Stimulated activated CD8-positive, alpha-beta memory T cell treated with anti-CD3 and anti-CD28 coated beads, Interleukin-12 subunit alpha, Interleukin-12 subunit beta, amount 100 ng/mL, for 24 hours (primary cell): Measurements from ENCODE around the gene GEMIN5.
"Not testable (repeated sequence)": the region's sequence is repeated elsewhere in the genome, so short reads cannot be mapped to it uniquely, and the experiment has no call there.

Source experiments
- DNase-seq: peaks from one replicate; pipeline ENCODE4 v3.0.0-alpha.2; 2020; ENCODE audit errors: extremely low read depth

GEMIN5 gene, protein sequence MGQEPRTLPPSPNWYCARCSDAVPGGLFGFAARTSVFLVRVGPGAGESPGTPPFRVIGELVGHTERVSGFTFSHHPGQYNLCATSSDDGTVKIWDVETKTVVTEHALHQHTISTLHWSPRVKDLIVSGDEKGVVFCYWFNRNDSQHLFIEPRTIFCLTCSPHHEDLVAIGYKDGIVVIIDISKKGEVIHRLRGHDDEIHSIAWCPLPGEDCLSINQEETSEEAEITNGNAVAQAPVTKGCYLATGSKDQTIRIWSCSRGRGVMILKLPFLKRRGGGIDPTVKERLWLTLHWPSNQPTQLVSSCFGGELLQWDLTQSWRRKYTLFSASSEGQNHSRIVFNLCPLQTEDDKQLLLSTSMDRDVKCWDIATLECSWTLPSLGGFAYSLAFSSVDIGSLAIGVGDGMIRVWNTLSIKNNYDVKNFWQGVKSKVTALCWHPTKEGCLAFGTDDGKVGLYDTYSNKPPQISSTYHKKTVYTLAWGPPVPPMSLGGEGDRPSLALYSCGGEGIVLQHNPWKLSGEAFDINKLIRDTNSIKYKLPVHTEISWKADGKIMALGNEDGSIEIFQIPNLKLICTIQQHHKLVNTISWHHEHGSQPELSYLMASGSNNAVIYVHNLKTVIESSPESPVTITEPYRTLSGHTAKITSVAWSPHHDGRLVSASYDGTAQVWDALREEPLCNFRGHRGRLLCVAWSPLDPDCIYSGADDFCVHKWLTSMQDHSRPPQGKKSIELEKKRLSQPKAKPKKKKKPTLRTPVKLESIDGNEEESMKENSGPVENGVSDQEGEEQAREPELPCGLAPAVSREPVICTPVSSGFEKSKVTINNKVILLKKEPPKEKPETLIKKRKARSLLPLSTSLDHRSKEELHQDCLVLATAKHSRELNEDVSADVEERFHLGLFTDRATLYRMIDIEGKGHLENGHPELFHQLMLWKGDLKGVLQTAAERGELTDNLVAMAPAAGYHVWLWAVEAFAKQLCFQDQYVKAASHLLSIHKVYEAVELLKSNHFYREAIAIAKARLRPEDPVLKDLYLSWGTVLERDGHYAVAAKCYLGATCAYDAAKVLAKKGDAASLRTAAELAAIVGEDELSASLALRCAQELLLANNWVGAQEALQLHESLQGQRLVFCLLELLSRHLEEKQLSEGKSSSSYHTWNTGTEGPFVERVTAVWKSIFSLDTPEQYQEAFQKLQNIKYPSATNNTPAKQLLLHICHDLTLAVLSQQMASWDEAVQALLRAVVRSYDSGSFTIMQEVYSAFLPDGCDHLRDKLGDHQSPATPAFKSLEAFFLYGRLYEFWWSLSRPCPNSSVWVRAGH (N-terminal part only)

DNA sequence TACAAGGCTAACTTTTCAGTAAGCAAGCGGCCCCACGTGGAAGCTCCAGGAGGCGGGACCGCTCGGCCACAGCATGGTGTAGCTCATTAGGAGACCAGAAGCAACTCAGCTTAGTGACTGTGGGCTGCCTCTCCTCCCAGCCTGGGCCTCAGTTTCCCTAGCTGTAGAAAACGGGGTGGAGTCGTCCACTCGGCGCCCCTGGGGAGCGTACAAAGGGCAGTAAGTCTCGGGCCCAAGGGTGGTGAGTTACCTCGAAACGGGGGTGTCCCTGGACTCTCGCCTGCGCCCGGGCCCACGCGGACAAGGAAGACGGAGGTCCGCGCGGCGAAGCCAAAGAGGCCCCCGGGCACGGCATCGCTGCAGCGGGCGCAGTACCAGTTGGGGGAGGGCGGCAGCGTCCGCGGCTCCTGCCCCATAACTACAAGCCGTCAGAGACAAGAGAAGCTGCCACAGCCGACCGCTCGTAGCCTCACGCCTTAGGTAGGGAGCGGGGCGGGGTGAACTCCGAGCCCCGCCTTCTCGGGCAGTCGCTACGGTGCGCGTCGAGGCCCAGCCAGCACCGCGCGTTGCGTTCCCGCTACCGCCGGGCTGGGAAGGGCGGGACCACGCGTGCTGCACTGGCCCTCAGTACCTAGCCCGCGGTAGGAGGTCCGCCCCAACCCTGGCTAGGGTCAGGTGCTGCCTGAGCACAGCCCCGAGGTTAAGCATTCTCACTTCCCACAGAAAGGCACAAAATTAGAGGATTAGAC is at the start of gene GEMIN5:
Gene GEMIN5 (minus strand): TSS at position 494 of the 749 bp plus-strand sequence. CDS start 78 bp downstream, at position 416.
- peak; percentile 59 for DNase-seq

DNA sequence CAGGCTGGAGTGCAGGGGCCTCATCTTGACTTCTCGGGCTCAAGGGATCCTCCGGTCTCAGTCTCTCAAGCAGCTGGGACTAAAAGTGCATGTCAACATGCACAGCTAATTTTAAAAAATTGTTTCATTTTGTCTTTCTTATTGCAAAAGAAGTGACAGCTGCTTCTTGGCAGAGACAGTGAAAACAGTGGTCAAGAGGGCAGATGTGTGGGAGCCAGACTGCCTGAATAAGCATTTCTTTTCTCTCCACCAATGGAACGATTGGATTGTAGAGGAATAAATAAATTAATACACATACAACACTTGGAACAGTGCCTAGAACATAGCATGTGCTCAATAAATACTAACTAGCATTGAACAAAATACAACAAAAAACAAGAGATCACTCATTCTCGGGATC is 48.1 kb upstream of the GEMIN5 start:
- no peak for DNase-seq

DNA sequence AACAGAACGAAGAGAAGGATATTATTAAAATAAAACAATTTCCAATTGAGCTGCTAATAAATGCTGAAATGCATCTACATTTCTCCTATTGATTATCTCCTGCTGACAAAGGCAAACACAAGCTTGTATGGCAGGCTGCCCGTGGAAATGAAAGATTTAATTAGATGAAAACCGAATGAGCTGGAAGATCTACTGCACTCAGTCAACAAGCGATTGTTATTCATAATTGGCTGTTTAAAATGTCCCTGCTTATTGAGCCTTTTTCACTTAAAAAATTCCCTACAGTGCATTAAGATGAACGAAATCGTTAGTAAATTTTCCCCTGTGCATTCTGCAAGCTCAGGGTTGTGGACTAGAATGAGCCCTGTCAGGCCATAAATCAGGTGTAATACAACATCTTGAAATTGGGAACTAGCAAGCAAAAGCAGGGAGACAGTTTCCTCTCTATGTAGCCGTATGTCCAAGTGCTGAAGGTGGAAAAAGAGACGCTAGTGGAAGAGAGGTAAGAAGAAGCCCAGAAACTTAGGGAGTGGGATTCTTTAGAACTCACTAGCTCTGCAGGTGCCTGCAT is 47.0 kb upstream of the GEMIN5 start:
- DNase-seq = no peak

DNA sequence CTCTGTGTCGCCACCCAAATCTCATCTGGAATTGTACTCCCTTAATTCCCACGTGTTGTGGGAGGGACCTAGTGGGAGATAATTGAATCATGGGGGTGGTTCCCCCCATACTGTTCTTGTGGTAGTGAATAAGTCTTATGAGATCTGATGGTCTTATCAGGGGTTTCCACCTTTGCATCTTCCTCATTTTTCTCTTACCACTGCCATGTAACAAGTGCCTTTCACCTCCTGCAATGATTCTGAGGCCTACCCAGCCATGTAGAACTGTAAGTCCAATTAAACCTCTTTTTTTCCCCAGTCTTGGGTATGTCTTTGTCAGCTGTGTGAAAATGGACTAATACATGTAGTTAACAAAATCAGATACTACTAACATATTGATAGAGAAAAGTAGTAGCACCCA is 40.3 kb upstream of the GEMIN5 start:
- not testable (repeated sequence) for DNase-seq

DNA sequence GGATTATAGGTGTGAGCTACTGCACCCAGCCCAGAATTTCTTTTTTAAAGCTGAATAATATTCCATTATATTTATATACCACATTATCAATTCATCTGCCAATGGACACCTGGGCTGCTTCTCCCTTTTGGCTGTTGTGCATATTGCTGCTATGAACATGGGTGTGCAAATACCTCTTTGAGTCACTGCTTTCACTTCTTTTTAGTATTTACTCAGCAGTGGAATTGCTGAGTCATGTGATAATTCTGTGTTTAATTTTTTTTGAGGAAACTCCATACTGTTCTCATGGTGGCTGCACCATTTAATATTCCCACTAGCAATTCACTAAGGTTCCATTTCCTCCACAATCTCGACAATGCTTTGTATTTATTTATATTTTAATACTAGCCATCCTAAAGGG is 39.4 kb upstream of the GEMIN5 start:
- DNase-seq = no peak

DNA sequence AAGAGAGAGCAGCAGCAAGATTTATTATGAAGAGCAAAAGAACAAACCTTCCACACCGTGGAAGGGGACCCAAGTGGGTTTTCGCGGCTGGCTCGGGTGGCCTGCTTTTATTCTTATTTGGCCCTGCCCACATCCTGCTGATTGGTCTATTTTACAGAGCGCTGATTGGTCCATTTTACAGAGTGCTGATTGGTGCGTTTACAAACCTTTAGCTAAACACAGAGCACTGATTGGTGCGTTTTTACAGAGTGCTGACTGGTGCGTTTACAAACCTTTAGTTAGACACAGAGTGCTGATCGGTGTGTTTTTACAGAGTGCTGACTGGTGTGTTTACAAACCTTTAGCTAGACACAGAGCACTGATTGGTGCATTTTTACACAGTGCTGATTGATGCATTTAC is 38.1 kb upstream of the GEMIN5 start:
- DNase-seq = not testable (repeated sequence)

DNA sequence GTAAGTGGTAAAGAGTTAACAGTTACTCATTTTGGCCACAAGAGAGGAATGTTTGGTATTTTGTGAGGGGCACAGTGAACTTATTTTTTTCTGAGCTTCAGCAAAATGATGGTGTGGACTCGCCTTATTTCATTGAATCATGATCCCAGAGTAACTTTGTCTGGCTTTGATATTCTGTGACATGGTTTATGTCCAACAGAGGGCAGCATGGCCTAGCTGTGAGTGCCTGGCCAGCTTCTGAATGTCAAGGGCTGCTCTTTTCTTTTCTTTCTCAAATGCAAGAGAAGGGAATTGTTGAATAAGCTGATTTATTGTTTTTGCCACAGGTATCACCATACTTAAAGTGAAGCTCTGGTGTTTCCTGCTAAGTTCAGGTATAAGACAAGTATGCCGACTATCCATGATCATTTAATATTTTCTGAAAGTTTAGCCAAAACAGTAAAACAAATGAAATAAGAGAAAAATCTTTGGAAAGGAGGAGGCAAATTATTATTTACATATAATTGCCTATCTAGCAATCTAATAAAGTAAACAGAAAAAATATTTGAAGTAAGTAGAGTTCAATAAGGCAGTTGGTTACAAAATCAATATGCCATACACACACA is 34.6 kb upstream of the GEMIN5 start:
- DNase-seq = no peak

DNA sequence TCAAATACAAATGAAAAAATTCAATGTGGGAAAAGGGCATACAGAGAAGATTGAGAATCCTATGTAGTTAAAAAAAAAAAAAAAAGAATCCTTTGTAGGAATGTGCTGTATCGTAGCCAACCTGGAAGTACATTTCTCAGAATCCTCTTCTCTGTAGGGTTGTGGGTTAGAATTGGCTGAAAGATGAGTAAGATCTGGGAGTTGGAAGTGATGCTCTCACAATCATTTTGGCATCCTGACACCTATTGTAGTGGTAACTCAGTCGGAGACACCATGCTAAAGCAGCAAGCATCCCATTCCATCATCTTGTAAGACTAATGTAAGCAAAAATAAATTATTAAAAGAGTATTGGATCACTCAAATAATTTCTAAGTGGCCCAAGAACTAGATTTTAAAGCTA is 33.5 kb upstream of the GEMIN5 start:
- no peak for DNase-seq

DNA sequence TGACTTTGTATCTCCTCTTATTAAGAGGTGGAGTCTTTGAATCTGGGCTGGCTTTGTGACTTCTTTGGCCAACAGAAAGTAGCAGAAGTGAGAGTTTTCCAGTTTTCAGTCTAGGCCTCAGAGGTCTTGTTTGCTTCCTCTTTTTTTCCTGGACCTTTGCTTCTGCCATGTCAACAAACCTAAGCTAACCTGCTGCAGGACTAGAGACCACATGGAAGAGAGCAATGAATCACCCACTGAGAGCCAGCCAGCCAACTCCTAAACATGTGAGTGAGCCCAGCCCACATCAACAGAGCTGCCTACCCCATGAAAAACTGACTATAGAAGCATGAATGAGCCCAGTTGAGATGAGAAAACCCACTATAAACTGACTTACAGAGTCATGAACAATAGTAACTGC is 32.7 kb upstream of the GEMIN5 start:
- no peak for DNase-seq

DNA sequence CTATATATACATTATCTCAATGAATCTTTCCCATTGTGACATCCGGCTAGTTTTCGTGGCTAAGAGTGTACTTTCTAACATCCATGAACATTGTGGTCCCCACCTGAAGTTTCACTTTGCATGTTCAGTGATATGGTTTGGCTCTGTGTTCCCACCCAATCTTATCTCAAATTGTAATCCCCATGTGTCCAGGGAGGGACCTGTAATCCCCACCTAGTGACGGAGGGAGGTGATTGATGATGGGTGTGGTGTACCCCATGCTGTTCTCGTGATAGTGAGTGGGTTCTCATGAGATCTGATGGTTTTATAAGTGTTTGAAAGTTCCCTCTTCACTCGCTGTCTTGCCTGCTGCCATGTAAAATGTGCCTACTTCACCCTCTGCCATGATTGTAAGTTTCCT is 30.9 kb upstream of the GEMIN5 start:
- no peak for DNase-seq

DNA sequence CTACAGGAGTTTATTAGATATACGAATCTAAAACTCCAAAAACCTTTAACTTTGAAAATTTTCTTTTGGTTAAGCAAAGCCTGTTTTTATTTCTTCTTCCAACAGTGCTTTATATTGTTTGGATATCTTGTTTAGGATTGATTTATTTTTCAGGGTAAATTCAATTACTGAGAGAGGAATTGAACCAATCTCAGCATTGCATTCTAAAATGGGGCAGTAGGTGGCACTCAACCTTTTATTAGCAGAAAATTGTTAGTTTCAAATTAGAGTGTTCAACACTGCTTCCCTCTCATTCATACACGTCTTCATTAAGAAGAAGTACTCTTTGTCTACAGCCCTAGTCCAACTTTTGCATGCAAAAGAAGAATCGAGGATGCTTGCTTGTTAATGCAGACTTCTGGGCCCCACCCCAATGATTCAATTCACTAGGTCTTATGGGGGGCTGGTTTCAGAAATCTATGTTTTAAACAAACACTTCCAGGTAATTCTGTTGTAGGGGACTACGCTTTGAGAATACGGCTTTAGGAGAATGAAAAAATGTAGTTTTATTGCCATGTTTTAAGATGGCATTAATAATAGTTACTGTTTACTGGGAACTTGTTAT is 29.5 kb upstream of the GEMIN5 start:
- no peak for DNase-seq

DNA sequence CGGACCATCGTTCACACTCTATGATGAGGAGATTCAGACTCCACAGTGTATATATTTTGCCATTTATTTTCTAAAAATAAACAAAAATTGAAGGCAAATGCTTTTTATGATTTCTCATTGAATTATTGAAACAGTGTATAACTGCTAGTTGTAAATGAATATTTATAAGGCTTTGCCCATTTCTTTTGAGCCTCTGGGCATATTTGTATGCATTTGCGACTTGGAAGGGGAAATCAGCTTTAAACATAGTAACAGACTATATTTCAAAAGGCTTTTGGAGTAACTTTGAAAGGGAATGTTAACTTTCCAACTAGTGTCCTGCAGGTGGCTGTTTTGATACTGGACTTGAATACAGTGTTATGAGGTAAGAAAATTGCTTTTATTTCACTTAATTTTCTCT is 28.9 kb upstream of the GEMIN5 start:
- DNase-seq = no peak

DNA sequence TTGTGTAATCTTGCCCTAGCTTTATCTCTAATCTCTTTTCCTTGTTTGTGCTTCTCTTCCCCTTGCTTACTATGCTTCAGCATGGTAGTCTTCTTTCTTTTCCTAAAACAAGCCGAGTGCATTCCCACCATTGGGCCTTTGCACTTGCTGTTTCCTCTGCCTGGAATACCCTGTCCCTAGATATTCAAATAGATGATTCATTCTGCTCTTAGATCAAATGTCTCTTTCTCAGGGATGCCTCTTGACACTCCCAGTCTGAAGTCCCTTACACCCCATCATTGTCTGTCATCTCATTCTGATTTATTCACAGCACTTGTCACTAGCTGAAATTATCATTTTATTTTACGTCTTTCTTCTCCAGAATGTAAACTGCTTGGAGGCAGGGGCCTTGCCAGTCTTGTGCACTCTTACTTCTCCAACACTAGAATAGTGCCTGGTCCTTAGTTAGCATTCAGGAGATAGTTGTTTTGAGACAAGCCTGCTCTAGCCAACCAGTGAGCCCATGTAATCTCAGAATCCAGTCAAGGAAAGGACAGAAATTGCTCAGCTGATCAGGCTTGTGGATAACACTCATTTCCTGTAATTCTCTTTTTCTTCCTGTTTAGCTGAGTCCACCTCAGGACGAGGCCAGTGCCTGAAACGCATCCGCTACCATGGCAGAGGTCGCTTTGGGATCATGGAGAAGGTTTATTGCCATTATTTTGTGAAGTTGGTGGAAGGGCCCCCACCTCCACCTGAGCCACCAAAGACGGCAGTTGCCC is 28.2 kb upstream of the GEMIN5 start:
- no peak for DNase-seq

DNA sequence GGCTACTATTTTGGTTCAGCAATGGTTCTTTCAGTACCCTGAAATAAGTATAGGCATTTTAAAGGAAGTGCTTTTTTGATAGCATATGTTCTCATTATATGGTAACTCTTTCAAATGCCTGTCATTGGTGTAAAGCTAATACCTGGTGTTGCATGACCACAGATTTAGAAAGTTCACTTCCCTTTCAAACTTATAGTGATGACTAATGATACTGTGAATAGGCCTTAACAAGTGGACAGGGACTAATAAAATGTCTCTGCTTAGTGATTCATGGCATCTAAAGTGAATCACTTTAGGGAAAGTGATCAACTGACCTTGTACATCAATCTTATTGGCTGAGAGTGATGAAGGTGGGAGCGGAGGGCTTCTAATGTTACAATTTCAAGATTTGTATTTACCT is 24.5 kb upstream of the GEMIN5 start:
- DNase-seq = no peak

DNA sequence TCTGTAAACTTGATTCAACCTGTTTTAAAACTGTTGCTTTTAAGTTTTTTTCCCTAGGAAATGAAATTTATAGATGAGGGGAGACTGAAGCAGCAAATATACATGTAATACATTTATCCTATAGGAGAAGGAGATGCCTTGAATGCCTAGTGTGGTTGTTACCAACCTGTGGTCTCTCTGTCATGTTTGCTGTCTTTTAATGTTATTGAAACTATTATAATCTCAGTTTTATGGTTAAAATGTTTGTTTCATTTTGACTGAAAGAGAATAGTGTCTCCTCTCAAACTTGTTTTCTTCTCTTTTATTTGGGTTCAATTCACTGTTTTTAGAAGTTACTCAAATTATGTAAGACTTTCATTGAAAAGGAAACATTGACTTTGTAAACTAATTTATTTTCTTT is 18.7 kb upstream of the GEMIN5 start:
- no peak for DNase-seq

DNA sequence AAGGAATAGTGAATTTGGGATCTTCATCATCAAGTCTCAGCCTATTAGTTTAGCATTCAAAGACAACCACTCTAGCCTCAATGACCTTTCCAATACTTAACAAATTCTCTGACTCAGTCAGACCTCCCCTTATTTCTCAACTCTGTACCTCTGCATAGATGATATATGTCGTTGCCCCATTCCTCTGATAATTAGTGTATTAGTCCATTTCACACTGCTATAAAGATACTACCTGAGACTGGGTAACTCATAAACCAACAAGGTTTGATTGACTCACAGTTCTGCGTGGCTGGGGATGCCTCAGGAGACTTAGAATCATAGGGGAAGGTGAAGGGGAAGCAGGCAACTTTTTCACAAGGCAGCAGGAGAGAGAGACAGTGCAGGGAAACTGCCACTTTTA is 11.8 kb upstream of the GEMIN5 start:
- DNase-seq = no peak

DNA sequence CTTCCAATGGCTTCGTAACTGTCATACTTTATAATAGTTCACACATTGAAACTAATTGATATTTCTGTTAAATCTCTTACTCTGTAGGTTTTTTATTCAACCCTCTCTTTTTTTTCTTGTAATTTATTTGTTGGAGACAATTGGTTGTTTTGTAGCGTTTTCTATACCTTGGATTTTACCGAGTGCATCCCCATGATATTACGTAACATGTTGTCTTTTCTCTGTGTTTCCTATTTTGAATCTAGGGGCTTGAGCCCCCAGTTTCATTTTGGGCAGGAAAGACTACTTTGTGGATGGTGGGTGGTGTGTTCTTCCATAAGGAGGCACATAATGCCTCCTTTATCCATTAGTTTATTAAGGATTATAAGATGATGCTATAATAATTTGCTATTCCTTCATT is 10.3 kb upstream of the GEMIN5 start:
- DNase-seq = no peak

DNA sequence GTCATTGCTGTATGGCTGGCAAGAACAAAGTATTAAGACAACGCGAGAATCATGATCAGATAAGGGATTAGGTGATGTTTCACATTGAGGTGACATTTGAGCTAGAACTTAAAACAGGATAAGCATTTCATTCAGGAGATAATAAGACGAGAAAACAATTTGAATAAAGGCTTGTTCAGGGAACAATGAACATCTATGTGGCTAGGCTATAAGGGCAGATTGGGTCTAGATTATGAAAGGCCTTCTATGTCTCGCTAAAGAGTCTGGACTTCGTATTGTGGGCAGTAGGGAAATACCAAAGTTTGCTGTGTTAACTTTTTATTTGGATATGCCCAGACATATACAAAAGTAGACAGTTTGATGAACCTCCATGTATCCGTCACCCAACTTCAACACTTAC is 9.8 kb upstream of the GEMIN5 start:
- DNase-seq = no peak

DNA sequence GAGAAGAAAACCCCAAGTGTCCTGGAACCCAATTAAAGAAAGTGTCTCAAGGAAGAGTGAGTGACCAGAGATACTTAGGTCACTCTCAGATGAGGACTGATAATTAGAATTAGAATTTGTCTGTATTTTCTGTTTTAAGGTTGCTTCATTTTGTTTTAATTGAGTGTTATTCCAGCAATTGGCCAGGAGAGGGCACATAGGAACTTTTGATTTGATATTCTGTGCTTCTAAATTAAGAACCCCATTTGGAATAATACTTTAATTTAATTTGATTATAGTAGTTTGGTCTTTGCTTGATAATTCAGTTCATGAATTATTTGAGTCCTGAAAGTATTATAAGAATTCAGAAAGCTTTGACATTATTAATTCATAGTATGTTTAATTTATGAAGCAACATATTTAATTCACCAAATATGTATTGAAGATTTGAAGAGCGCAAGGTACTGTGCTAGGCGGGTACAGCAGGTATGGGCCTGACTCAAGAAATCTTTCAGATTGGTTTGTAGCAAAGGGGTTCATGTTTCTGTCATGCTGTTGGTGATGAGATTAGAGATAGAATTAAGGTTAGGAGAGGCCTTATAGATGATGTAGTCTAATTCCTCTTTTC is 7.8 kb upstream of the GEMIN5 start:
- DNase-seq = no peak
